Suprapubic skin (tissue), 4 donors: ENCODE measurements around the gene LIPC. TPM values are rescaled to one million over a fixed set of nuclear protein-coding genes. Genes with fewer than 3 reads are reported as not detected.

Source experiments
- DNase-seq, 2 donors: peaks; one replicate each; pipeline ENCODE4 v3.0.0-alpha.2; 2019; ENCODE audit warnings: low spot score in 2 of 2
- H3K27ac ChIP-seq: fragments of 200-600 bp; sonication (generic); one replicate; pipeline ENCODE4 v1.5.1; 2019
- H3K27me3 ChIP-seq: fragments of 200-600 bp; sonication (generic); one replicate; pipeline ENCODE4 v1.5.1; 2019
- H3K36me3 ChIP-seq: fragments of 200-600 bp; sonication (generic); one replicate; pipeline ENCODE4 v1.5.1; 2019
- H3K4me1 ChIP-seq: fragments of 200-600 bp; sonication (generic); one replicate; pipeline ENCODE4 v1.5.1; 2019
- H3K4me3 ChIP-seq: fragments of 200-600 bp; sonication (generic); one replicate; pipeline ENCODE4 v1.5.1; 2019; ENCODE audit warnings: mild to moderate bottlenecking
- H3K9me3 ChIP-seq: fragments of 200-600 bp; sonication (generic); one replicate; pipeline ENCODE4 v1.5.1; 2019
- CTCF ChIP-seq, 2 donors: fragments of 200-600 bp in 1 of 2; fragments of 450-650 bp in 1 of 2; sonication (generic) in 1 of 2; IDR thresholded peaks; one replicate each; pipeline ENCODE4 v1.5.1; 2016 to 2019; ENCODE audit warnings: antibody characterized with exemption in 2 of 2, mild to moderate bottlenecking in 1 of 2, moderate library complexity in 1 of 2
- EP300 ChIP-seq: sonication (generic); formaldehyde crosslinking; IDR thresholded peaks from one replicate; pipeline ENCODE4 v1.6.1; 2017; ENCODE audit warnings: antibody characterized with exemption
- POLR2A ChIP-seq, 2 donors: fragments of 450-650 bp; IDR thresholded peaks; one replicate each; pipeline ENCODE4 v1.6.1; 2017; ENCODE audit warnings: antibody characterized with exemption in 2 of 2, mild to moderate bottlenecking in 2 of 2, moderate library complexity in 2 of 2
- POLR2AphosphoS5 ChIP-seq, 3 donors: sonication (generic); formaldehyde crosslinking; IDR thresholded peaks; one replicate each; pipeline ENCODE4 v1.6.1; 2017; ENCODE audit warnings: antibody characterized with exemption in 3 of 3
- WGBS: methylation state at CpG from one replicate; pipeline ENCODE4 v1.1.5; 2018; 5-methylcytosine and 5-hydroxymethylcytosine counted together
- total RNA-seq, 4 donors: library from RNA; depleted of rRNA; stranded (reverse); fragments of >200 nt; gene quantifications; one replicate each; pipeline ENCODE4 v1.1.0, GENCODE V29; 2016

The LIPC gene
- total RNA-seq, 4 donors from 2014 or later = 0.26 to 0.96 TPM; not detected in 2

DNA sequence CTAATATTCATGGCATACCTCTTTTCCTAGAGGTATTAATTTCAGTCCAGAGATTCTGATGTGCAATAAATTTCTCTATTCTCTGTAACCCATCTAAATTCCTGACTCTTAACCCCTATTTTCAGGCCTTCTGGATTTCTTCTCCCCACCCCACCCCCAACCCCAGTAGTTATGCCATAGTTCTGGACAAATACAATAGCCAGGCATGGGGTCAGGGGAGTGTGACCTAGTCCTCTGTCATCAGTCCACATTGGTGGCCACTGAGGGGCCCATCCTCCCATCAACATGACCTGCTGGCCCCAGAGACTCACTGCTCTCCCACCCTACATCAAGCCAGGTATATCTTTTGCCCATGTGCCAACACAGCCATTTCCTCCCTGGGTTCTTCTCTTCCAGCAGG, 3.8 kb upstream of the LIPC start:
- Histone ChIP-seq H3K27me3 (no peaks in the 10 kb centered on the region), H3K4me3 (no peak overlapping the region), H3K27ac (no peak overlapping the region), H3K4me1 (peaks cover 19% of the 10 kb centered on the region), H3K9me3 (no peaks in the 10 kb centered on the region), H3K36me3 (no peaks in the 10 kb centered on the region)
- DNase-seq = no peak
- no peak for TF ChIP-seq EP300
- TF ChIP-seq POLR2AphosphoS5 (IDR thresholded peaks at IDR 0.05) = no peak
- TF ChIP-seq CTCF (IDR thresholded peaks at IDR 0.05) = no peak
- TF ChIP-seq POLR2A (IDR thresholded peaks at IDR 0.05) = no peak

DNA sequence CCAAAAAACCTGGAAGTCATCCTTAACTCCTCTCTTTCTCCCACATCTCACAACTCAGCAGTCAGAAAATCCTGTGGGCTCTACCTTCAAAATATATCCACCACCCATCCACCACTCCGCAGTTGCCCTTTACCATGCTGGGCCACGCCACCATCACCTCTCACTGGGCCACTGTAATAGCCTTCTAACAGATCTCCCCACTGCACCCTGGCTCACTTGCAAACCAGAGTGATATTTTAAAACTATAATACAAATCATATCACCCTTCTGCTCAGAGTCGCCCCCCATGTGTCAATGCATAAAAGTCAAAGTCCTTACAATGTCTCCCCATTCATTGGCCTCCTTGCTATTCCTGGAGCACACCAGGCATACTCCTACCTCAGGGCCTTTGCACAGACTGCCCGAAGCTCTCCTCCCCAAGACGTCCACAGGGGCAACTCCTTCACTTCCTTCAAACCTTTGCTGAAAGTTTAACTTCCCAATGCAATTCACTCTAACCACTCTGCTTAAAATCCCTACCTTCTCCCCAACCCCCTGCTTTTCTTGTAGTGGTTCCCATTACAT, 1.5 kb upstream of the LIPC start:
- no peak overlapping the region for H3K27ac ChIP-seq
- H3K36me3 ChIP-seq = no peaks in the 10 kb centered on the region
- H3K4me1 ChIP-seq = peaks cover 27% of the 10 kb centered on the region
- no peaks in the 10 kb centered on the region for H3K27me3 ChIP-seq
- TF ChIP-seq POLR2A (IDR thresholded peaks at IDR 0.05) (no peak), POLR2AphosphoS5 (IDR thresholded peaks at IDR 0.05) (no peak), CTCF (IDR thresholded peaks at IDR 0.05) (no peak), EP300 (no peak)
- H3K9me3 ChIP-seq = no peaks in the 10 kb centered on the region
- WGBS = 92% methylated on average over 5 of the region's 5 CpGs
- no peak overlapping the region for H3K4me3 ChIP-seq
- no peak for DNase-seq

- DNase-seq = no peak
- H3K4me1 ChIP-seq = peaks cover 24% of the 10 kb centered on the region
- TF ChIP-seq CTCF (IDR thresholded peaks at IDR 0.05) (no peak), POLR2A (IDR thresholded peaks at IDR 0.05) (no peak), POLR2AphosphoS5 (IDR thresholded peaks at IDR 0.05) (no peak), EP300 (no peak)
- H3K27ac ChIP-seq = no peak overlapping the region
- H3K36me3 ChIP-seq = no peaks in the 10 kb centered on the region
- H3K27me3 ChIP-seq = no peaks in the 10 kb centered on the region
- H3K9me3 ChIP-seq = no peaks in the 10 kb centered on the region
- no peak overlapping the region for H3K4me3 ChIP-seq
- 56% methylated on average over 7 of the region's 7 CpGs for WGBS
Observed at GRCh38 chr15:58432401-58432800, 610 bp downstream of the LIPC start.

GRCh38 chr15:58433597-58434333, 2.0 kb downstream of the LIPC start:
- TF ChIP-seq POLR2A (IDR thresholded peaks at IDR 0.05) (no peak), CTCF (IDR thresholded peaks at IDR 0.05) (no peak), EP300 (no peak), POLR2AphosphoS5 (IDR thresholded peaks at IDR 0.05) (no peak)
- peak overlapping the region; percentile 1 for H3K27ac ChIP-seq
- WGBS = 85% methylated on average over 3 of the region's 4 CpGs

DNA sequence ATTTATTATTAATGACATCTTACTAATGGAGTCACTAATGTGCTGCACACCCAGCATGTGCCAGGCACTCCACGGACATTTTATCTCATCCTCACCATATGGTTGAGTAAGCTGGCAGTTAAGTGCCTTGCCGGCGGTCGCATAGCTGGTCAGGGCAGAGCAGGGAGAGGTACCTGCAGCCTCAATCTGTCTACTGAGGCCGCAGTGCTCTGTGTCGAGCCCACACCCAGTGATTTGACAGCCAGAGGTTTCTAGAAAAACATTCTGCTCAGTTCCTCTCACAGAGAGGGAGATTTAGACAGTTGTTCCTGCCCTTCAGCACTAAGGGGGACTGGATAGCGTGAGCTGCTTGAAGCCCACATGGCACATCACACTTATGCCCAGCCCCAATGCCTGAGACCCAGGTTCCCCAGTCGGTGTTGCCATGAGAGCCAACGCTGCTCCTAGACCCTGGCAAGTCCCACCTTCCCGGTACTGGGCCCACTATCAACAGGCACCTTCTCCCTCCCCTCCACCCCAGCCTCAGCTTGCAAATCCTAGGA, 2.6 kb downstream of the LIPC start:
- H3K4me1 ChIP-seq = peaks cover 26% of the 10 kb centered on the region
- no peaks in the 10 kb centered on the region for H3K9me3 ChIP-seq
- DNase-seq = no peak
- no peak overlapping the region for H3K4me3 ChIP-seq
- H3K36me3 ChIP-seq = no peaks in the 10 kb centered on the region
- 84% methylated on average over 10 of the region's 10 CpGs for WGBS
- no peaks in the 10 kb centered on the region for H3K27me3 ChIP-seq
- TF ChIP-seq POLR2AphosphoS5 (IDR thresholded peaks at IDR 0.05) = no peak
- no peak for TF ChIP-seq POLR2A (IDR thresholded peaks at IDR 0.05)
- TF ChIP-seq EP300 = no peak
- H3K27ac ChIP-seq = peak overlapping the region; percentile 1

More at GRCh38 chr15:58433597-58434333, 2.0 kb downstream of the LIPC start:
- Histone ChIP-seq H3K4me3 (no peak overlapping the region), H3K36me3 (no peaks in the 10 kb centered on the region), H3K27me3 (no peaks in the 10 kb centered on the region), H3K9me3 (no peaks in the 10 kb centered on the region), H3K4me1 (peaks cover 24% of the 10 kb centered on the region)
- no peak for DNase-seq
